Measurements from ENCODE around the gene ZNF469.

ZNF469 gene

DNA sequence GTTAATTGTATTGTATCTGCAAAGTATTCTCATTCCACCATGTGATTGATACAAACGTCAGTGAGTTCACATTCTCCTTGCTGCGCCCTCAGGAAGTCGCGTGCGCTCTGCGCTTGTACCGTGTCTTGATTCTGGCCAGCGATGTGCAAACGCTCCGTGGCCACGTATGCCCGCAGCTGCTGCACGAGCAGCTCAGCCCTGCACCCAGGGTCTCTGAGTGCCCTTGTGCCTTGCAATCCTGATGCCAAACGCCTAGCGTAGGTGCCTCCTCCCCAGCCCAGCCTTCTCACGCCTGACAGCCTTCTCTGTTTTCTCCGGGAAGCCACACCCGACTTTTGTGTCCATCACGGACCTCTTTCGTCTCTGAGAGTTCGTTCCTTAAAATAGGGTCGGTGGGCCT is 9.4 kb downstream of the ZNF469 start:
- DNase-seq (ENCODE audit: low spot score), result no peak

DNA sequence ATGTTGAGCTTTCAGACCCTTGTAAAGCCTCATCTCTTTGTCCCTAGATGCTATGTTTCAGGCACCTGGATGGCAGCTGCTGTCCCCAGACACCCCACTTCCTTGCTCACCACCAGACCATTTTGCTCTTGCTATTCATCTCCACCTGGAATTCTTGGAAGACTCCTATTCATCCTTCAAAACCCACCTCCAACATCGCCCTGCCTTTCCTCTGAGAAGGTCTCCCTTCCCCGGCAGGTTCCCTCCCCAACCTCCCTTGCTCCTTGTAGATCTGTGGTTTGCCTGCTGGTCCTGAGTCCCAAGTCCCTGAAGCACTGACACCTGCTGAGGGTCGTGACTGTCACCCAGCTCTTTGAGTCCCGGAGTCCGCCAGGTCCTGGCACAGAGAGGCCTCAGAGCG is 9.9 kb downstream of the ZNF469 start:
- no peak for DNase-seq (ENCODE audit: low spot score)

DNA sequence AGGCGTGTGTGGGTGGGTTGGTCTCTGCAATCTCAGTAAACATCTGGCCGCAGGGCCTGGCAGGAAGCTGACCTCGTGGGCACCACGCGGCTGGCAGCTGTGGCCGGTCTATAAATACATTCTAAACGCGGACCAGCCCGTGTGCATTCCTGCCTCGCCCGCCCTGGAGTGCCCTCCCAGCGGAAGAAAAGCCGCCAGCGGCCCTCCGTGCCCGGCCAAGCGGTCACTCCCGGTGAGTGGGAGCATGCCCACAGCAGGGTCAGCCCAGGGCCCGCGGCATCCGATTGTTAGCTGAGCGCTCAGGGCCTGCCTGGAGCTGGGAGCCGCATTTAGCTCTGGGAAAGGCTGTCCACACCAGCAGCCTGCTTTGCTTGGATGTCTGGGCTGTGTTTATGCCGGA is 10.3 kb downstream of the ZNF469 start:
- DNase-seq (ENCODE audit: low spot score), result no peak

DNA sequence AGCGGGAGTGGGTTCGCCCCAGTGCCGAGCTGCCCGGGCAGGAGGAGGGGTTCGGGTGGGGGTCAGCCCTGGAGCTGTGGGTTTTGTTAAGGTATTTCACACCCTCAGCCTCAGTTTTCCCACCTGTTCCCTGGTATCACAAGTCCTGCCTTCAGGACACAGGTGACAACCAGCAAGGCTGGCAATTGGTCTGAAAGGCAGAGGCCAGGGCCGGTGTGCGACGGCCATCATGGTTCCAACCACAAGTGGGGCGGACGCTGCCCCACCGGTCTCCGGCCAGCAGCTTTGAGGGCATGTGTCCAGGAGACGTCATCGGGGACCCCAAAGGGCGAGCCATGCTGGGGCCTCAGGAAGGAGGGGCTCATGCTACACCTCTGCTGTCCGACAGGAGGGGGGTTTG is 10.8 kb downstream of the ZNF469 start:
- DNase-seq (ENCODE audit: low spot score), result no peak

DNA sequence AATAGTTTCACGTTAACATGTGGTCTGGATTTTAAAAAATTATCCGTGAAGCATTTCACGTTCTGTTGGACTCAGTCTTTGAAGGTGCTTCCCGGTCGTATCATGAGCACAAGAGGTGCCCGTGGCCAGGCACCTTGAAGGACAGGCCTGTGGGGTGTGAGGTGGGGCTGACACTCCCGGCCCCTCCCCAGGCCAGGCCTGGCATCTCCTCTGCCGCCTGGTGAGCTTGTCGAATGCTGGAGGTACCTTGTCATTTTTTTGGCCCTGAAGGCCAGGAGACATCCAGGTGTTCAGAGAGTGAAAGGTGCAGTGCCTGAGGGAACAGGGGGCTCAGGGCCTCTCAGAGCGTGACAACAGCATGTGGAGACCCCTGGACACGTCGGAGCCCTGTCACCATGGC is 11.7 kb downstream of the ZNF469 start:
- no peak for DNase-seq (ENCODE audit: low spot score)

DNA sequence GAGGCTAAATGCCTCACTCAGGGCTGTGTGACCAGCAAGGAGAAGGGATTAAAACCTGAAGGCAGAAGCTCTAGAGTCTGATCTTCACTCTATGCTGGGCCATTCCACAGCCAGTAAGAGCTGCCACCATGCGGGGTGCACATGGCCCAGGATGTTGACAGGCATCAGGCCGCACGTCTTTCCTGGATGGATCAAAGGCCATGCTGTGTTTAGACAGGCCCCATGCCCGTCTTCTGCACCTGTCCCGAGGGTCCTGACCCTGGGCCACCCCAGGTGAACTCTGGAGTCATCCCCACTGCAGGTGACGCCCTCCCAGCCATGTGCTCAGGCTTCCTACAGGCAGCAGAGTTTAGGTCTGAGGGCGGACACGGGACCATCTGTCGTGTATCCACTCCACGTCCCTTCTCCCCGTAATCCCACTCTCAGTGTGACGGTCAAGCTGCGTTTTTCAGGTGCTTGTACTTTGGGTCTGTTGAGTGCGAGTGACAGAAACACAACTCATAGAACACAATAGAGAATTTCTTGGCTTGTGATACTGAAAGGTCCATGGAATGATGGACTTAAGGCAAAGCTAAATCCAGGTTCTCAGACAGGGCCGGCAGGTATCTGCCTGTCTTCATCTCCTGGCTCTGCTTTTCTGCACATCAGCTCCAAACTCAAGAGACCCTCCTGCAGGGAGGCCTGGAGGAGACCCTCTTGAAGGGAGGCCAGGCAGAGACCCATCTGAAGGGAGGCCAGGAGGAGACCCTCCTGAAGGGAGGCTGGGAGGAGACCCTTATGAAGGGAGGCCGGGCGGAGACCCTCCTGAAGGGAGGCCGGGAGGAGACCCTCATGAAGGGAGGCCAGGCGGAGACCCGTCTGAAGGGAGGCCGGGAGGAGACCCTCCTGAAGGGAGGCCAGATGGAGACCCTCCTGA is 13.2 kb downstream of the ZNF469 start:
- no peak for DNase-seq (ENCODE audit: low spot score)

DNA sequence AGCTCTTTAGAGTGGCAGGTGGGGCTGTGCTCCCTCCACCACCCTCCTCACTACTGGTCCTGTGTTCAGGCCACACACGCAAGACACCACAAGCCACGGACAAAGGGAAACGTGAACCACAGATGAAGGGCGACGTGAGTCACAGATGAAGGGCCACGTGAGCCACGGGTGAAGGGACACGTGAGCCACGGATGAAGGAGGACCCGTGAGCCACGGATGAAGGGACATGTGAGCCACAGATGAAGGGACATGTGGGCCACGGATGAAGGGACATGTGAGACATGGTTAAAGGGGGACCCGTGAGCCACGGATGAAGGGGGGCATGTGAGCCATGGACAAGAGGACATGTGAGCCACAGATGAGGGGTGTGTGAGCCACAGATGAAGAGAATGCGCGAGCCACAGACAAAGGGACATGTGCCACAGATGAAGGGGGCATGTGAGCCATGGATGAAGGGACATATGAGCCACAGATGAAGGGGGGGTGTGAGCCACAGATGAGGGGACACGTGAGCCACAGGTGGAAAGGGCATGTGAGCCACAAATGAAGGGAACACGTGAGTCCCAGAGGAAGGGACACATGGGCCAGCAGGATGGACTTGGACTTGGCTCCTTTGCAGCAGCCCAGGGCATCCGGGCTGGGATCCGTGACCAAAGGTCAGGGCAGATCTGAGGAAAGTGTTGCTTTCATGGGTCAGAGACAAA is 15.6 kb downstream of the ZNF469 start:
- no peak for DNase-seq (ENCODE audit: low spot score)

DNA sequence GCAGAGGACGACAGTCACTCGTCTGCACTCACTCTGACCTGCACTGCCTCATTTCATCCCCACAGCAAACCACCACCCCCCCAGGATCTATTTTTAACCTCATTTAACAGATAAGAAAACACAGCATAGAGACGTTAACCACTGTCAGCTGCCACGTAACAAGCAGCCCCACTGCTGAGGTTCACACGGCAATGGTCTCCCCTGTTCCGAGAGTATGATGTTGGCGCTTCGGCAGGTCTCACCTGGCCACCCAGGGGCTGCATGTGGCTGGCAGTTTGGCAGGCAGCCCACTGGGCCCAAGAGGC is 16.1 kb downstream of the ZNF469 start:
- DNase-seq (ENCODE audit: low spot score), result no peak

DNA sequence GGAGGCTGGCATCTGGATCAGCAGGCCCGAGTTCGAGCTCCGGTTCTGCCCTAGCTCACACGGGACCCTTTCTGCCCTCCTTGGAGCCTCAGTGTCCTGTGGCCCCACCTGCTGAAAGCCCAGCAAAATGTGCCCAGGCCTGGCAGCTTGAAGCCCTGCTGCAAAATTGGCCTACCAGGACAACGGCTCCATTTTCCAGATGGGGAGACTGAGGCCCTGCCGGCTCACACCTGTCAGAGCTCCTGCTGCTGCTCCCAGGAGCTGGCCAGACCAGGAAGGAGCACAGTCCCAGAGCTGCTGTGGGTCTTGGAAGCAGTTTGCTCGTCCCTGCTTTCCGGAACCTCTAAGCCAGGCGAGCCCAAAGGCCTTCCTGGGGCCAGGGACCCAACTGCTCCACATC is 17.4 kb downstream of the ZNF469 start:
- DNase-seq (ENCODE audit: low spot score), result no peak

DNA sequence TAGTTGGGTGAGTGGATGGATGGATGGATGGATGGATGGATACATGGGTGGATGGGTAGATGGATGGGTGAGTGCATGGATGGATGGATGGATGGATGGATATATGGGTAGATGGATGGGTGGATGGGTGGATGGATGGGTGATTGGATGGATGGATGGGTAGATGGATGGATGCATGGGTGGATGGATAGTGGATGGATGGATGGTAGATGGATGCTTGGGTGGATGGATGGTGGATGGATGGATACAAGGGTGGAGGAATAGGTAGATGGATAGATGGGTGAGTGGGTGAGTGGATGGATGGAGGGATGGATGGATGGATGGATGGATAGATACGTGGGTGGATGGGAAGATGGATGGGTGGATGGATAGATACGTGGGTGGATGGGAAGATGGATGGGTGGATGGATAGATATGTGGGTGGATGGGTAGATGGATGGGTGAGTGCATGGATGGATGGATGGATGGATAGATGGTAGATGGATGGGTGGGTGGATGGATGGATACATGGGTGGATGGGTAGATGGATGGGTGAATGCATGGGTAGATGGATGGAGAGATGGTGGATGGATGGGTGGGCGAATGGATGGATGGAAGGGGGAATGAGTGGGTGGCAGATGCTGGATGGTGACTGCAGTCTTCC is 19.0 kb downstream of the ZNF469 start:
- DNase-seq (ENCODE audit: low spot score), result no peak

DNA sequence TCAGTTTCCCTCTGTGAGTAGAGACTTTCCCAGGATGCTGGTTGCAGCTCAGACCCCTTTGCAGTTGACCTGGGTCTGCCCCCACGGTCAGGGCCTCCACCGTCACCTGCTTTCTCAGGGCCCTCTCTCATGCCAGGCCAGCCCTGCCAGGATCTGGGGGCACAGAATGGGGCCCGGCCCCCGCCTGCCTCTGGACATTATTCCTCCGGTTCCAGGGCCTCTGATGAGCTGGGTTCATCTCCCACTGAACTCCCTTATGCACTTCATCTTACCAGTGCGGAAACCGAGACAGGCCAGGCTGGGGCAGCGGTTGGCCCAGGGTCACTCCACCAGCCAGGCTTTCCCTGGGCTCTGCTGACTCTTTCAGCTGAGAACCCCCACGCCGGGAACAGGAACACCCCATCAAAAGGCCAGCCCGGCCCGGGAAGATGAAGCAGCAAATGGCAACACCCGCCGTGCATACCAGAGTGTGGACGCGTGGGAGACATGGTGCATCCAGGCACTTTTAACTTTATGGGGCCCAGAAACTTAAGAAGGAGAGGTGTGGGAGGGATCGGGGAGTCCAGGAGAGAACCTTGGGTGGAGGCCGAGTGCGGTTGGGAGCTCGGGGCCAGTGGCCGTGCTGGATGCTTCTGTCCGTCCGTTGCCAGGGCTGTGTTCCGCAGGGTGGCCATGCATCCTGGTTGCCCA is 19.9 kb downstream of the ZNF469 start:
- DNase-seq (ENCODE audit: low spot score), result no peak

DNA sequence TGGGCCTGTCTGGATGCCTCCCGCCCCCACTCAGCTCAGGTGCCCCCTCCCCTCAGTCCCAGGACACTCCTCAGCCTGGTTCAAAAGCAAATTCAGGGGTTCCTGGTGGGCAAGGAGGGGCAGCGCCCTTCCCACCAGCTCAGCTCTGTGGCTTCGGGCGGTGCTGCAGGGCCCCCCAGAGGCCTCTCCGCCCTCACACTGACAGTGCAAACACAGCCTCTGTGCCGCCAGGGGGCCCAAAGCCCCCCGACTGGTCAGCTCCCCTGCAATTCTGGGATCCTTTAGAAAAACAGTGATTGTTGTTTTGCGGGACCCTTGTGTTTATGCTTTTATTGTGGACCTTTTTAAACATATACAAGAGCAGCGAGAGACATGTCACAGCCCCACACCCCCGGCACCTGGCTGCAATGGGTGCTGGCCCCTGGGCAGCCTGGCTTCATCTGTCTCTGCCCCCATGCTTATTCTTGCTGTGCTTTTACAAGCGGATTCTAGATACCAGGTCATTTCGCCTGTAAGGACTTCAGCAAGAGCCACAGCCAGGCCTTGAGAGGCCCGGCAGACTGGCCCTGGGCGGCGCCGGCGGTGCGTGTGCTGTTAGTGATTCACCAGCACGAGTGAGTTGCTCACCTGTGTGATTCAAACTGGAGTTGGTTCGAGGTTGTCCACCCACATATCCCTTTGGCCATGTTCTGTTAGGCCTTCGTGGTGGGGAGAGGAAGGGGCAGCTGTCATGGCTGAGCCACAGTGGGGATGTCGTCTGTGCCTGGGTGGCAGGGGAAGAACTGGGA is 21.2 kb downstream of the ZNF469 start:
- no peak for DNase-seq (ENCODE audit: low spot score)

DNA sequence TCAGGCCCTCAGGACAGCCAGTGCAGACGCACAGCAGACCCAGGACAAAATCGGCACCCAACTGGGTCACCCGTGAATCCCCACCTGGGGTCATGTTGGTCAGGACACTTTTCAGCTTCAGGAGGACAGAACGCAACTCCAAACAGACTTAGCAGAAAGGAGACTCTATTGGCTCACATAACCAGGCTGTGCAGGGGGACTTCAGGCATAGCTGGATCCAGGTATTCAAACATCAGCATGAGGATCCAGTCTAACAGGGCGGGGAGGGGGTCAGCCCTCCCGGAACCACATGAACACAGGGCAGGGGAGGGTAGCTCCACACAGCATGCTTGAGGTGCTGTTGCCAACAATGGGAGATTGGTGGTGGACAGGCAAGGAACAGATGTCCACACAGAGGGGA is 22.0 kb downstream of the ZNF469 start:
- DNase-seq (ENCODE audit: low spot score), result no peak

DNA sequence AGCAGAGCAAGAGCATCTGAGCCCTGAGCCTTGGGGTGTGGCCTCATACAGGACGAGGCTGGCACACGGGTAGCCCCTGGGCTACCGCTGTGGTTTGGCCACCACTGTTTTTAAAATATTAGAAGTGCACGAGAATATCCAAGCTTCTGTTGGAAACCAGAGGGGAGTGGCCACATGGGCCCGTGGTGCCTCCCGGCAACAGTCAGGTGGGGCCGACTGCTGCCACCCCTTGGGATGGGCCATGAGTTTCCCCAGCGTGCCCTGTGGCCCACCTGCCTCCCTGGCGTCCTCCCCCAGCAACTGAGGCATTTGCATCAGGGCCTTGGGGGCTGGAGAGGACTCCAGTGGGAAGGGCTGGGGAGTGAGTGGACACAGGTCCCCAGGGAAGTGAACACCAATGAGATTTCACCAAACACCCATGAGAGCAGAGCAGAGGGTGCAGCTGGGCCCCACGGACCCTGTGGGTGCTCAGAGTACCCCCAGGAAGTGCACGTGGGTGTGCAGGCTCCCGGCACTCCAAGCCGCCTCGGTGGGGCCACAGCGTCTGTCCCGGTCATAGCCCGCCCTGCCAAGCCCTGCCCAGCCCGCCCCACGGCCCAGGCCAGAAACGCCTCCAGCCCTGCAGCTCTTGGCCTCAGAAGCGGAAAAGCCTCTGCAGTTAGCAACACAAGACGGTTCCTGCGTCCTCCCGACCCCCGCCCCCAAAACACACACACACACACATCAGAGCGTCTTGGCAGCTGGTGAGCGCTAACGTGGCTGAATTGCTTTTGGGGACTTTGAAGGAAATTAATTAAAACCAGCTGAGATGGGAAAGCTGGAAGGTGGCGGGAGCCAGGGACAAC is 22.7 kb downstream of the ZNF469 start:
- no peak for DNase-seq (ENCODE audit: low spot score)

DNA sequence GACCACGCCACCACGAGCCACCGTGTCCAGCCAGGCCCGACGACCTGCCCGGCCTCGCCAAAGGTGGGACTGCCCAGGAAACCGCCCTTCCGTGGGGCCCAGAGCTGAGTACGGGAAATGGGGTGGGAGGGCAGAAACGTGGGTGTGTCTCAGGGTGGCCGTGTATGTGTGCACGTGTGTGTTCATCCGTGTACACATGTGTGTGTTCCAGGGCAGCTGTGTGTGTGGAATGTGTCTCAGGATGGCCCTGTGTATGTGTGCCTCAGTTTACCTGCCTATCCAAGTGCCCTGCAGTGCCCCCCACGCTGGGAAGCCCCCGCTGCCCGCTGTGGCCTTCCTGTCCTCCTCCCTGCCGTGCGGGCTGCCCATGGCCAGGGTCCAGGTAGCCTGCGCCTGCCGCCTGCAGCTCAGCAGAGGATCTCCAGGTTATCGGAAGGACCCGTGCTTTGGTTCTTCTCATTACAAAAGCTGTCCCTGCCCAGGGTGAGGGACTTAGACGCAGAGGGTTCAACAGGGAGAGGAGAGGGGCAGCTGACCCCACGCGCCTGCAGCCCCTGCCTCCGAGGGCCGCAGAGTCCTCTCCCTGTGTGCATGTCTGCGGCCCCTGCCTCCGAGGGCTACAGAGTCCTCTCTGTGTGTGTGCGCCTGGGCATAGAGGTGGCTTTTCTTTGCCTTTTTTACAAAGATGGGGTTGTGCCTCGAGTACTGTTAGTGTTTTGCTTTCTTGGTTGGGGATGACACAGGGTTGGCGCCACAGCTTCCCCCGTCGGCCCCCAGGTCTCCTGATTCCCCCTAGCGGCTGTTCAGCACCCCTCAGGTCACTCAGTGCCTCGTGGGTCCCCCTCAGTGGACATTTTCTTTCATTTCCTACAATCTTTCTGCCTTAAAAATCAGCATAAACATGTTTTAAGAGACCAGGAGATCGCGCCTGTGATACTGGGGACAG is 23.6 kb downstream of the ZNF469 start:
- DNase-seq (ENCODE audit: low spot score), result no peak

DNA sequence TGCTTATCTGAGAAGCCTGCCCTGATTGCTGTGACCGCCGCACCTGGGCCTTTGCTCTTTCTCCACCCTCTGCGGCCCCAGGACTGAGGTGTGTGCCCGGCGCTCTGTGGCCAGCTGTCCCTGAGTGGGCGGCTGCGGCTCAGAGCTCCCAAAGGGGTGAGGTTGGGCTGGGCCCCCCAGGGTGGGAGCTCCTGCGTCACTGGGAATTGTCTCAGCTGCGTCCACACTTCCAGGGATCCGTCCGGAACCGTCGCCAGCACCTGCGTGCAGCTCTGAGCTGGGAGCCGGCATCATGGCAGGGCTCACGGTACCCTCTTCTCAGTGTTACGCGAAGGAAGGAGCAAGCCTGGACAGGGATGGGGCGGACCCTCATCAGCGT is 24.3 kb downstream of the ZNF469 start:
- no peak for DNase-seq (ENCODE audit: low spot score)

DNA sequence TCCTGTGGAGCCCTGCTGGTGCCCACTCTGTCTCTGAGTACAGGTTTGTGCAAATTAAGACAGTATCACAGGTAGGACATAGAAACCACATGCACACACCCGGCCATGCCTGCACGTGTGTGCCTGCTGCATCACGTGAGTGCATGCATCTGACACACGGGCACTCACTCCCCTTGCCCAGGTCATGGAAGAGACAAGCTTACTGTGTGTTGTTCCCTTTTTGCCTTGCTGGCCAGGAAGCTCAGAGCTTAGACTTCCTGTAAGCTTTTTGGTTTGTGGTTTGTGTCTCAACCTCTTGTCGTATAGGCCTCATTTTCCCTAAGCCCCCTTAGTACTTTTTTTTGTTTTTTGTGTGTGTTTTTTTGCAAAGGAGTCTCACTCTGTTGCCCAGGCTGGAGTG is 25.0 kb downstream of the ZNF469 start:
- DNase-seq (ENCODE audit: low spot score), result no peak

DNA sequence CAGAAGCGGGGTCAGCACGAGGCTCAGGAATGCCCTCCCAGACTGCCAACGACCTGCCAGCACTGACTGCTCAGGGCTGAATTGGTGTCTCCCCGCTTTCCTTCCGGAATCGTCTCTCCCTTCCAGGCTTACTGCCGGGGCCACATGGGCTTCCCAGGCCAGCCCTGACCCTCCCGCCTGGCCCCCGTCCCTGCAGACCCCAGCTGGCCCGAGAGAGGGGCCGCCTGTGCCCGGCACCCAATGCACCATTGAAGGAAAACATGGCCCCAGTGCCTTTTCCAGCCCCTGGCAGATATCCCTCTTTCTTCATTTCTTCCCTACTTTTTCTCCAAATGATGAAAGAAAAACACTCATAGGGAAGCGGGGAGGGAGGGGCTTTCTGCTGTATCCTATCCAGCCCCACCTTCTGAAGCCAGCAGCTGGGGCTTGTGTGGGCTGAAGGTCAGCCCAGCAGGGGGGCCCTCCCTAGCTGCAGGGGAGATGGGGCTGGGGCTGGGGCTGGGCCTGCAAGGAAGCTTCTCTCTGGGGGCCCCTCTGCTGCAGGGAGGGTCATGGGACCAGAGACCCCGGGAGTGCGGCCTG is 25.9 kb downstream of the ZNF469 start:
- DNase-seq (ENCODE audit: low spot score), result no peak

DNA sequence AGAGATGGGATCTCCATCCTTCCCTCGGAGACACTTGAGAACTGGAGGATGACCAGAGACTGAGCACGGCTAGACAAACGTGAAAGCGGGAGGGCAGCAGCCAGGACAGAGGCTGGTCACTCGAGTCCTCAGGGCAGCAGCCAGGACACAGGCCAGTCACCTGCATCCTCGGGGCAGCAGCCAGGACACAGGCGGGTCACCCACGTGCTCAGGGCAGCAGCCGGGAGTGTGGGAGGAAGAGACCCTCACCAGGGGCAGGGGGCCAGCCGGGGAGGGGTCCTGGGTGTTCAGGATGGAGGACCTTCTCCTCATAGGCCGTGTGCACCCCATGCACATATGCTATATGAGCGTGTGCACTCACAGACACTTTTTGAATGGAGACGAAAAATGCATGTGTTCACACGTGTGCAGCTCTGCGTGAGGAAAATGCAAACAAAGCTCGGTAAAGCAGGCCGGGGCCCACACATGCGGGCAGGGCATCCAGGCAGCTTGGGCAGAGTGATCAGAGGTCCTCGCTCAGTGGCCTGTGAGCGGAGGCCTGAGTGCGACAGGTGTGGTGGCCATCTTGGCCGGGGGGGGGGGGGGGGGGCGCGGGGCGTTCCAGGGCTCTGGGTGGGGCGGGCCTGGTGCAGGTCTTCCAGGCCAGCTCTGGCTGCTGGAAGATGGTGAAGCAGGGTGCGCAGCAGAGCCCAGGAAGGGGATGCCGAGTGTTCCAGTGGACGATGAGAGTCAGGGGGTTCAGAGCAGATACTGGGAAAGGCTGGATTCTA is 26.7 kb downstream of the ZNF469 start:
- DNase-seq (ENCODE audit: low spot score), result no peak
